MM.1S (cell line): Measurements from ENCODE around the gene ERC2.

ENCODE experiments used
- CTCF ChIP-seq: fragments of 300-600 bp; sonication (generic); IDR thresholded peaks from 2 replicates; pipeline ENCODE4 v1.5.1; 2016; ENCODE audit warnings: antibody characterized with exemption, low read length, mixed read lengths
- EZH2phosphoT487 ChIP-seq: fragments of 300-600 bp; sonication (generic); IDR thresholded peaks from 2 replicates; pipeline ENCODE4 v1.6.1; 2018; ENCODE audit warnings: antibody characterized with exemption, low read length

GRCh38 chr3:55725681-55726500, 742.4 kb downstream of the ERC2 start:
- no peak for TF ChIP-seq CTCF
- TF ChIP-seq EZH2phosphoT487 = no peak
